Stimulated activated CD4-positive, alpha-beta T cell treated with anti-CD3 and anti-CD28 coated beads, Interleukin-15, amount 100 ng/mL, for 1 hour (primary cell): ENCODE data around the gene SLC12A3.
A peak's percentile ranks its signal among the peaks of the same experiment; 100 is the strongest.

Experiments used
- DNase-seq, 2 donors: peaks; one replicate each; pipeline ENCODE4 v3.0.0-alpha.2; 2020; ENCODE audit warnings: low read depth in 1 of 2, low spot score in 1 of 2

SLC12A3 gene

GRCh38 chr16:56941092-56941491 is 76.1 kb downstream of the SLC12A3 start:
- DNase-seq = no peak

GRCh38 chr16:56941856-56942331 is 76.9 kb downstream of the SLC12A3 start:
- DNase-seq = no peak

- DNase-seq = no peak
Measured at GRCh38 chr16:56943761-56944375, 78.9 kb downstream of the SLC12A3 start.

- no peak for DNase-seq
Measured at GRCh38 chr16:56944954-56945839, 80.2 kb downstream of the SLC12A3 start.

GRCh38 chr16:56945847-56946527 is 81.0 kb downstream of the SLC12A3 start:
- DNase-seq = no peak

GRCh38 chr16:56946767-56947603 is 82.0 kb downstream of the SLC12A3 start:
- DNase-seq = no peak

DNA sequence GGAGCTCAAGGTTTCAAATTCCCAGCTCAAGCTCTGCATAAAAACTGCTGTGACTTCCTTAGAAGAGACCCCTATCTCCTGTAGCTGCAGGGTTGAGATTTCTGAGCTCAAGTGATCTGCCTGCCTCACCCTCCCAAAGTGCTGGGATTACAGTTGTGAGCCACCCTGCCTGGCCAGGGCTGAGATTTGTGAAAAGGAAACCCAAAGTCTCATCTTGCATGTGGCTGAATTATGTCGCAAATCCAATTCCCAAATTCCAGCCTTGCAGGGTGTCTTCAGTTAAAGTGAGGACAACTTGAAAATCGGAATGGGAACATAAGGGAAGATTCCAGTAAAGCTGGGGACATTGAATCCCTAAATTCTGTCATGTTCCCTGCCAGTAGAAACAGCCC is 82.6 kb downstream of the SLC12A3 start:
- no peak for DNase-seq

DNA sequence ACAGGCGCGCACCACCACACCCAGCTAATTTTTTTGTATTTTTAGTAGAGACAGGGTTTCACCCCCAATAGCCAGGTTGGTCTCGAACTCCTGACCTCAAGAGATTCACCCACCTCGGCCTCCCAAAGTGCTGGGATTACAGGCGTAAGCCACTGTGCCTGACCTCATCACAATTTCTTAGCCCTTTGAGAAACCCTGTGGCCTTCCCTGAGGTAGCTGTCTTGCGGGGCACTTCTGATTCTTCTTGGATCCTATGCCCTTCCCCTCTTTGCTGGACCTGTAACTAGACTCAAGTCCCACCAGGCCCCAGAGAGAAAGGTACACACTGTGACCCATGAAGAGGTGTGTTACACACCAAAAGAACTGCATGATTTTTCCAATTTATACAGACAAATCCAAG is 83.2 kb downstream of the SLC12A3 start:
- no peak for DNase-seq

GRCh38 chr16:56950051-56950450 is 85.0 kb downstream of the SLC12A3 start:
- no peak for DNase-seq

DNA sequence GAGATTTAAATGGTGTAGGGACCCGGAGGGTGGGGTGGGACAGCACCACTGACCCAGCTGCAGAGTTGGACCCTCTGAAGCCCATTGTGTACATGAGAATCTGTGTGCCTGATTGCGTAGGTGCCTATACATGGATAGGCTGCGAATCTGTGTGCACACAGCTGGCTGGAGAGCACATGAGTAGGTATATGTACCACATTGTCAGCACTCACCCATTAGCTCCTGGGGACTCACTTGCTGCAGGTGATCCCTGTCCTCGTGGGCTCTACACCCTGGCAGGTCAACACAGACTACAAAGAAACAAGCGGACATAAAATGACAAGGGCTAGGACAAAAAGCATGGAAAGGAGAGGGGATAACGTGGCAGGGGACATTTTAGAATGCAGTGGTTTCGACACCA is 85.4 kb downstream of the SLC12A3 start:
- no peak for DNase-seq

DNA sequence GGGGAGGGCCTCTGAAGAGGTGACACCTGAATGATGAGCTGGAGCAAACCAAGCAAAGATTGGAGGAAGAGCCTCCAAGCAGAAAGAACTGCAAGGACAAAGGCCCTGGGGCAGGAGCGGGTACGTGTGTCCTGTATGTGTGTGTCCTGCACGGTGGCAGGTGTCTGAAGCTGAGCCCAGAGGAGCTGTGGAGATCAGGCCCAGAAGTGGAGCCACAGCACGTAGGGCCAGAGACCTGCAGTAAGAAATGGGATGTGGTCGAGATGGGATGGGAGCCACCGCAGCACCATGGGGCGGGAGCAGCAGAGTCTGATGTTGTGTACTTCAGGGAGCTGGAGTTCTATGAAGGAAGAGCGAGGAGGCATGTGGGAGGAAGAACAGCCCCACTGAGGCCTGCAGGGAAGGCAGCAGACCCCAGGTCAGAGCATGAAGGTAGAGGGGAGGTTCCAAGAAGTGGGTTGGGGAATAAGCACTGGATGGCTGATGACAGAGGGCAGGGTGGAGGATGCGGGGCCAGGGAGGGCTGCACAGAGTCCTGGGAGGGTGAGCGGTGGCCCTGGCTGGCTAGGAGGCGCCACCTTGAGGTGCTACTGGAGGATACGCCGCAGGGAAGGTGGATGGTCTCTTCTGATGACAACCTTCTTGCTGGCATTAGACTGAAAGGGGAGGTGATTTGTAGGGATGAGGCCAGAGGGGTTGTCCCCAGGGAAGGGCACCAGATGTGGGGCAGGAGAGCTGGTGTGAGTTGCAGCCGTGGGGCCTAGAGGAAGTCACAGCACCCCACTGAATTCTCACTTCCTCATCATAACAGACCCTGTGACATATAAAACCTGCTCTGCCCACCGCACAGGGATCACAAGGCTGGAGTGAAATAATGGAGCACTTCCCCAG is 86.1 kb downstream of the SLC12A3 start:
- DNase-seq = peak in 1 of 2 donors; percentile 26

- no peak for DNase-seq
Measured at GRCh38 chr16:56953006-56953405, 88.0 kb downstream of the SLC12A3 start.

DNA sequence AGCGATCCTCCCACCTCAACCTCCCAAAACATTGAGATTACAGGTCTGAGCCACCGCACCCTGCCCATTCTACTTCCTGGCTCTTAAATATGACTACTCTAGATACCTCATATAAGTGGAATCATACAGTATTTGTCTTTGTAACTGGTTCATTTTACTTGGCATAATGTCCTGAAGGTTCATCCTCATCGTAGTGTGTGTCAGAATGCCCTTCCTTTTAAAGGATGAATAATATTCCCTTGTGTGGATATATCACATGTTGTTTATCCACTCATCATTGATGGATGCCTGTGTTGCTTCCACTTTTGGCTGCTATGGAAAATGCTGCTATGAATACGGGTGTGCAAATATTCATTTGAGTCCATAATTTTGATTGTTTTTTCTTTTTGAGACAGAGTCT is 91.1 kb downstream of the SLC12A3 start:
- no peak for DNase-seq

- DNase-seq = no peak
Measured at GRCh38 chr16:56956756-56957155, 91.7 kb downstream of the SLC12A3 start.

- no peak for DNase-seq
Measured at GRCh38 chr16:56960681-56961281, 95.8 kb downstream of the SLC12A3 start.

DNA sequence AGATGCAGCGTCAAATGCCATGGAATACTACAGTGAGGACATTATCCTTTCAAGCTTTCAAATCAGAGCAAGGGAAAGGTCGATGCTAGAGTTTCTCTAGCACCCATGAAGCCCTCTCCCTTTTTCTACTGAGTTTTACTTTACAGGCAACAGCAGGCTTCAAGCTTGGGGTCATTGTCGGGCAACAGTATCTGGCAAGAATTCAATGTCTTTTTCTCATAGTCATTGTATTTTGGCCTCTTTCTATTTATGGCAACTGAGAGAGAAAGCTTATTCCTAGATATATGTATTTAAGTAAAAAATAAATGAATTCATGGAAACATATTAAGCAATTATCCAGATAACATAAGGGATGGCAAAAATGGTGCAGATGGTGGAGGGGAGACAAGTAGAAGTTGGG is 96.4 kb downstream of the SLC12A3 start:
- no peak for DNase-seq

GRCh38 chr16:56961851-56962281 is 96.9 kb downstream of the SLC12A3 start, which contains the start of gene CETP:
Gene CETP, plus strand, starts transcription at chr16:56961950. Its CDS starts 30 bp downstream, at chr16:56961980.
- no peak for DNase-seq

DNA sequence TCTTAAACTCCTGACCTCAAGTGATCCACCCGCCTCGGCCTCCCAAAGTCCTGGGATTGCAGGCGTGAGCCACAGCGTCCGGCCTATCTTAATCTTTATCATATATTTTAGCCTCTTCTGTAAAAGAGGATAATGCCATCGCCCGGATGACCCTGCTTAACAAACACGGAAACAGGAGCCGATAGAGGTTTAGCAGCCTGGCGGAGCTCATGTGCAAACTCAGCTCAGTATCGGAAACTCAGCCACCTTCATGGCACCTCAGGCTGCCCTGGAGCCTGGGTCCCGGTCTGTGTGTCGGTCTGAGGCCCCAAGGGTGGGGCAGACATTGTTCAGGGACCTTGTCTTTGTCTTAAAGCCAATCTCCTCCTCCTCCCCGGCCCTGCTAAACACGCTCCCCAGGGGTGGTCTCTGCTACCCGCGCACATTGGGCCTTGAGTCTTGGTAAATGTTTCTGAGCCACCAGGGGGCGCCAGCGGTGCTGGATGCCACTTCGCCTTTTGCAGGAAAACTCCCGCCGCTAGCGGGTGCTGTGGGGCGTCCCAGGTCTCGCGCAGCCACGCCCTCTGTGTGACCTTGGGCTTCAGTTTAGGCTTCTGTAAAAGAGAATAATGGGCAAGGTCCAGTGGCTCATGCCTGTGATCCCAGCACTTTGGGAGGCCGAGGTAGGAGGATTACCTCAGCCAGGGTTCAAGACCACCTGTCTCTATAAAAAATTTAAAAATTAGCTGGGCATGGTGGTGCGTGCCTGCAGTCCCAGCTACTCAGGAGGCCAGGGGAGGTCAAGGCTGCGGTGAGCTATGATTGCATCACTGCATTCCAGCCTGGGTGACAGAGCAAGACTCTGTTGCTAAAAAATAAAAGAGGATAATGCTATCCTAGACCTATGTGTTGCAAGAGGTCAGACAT is 99.5 kb downstream of the SLC12A3 start:
- peak; percentile 92 to 96 for DNase-seq
